ENCODE data around the gene KHDC3L. TPM values are rescaled to one million over a fixed set of nuclear protein-coding genes. Genes with fewer than 3 reads are reported as not detected.

Gene KHDC3L
- polyA plus RNA-seq, 1 donor (not counting 4 experiments of a cell fraction or from before 2014, with no cell fraction given) = not detected

- no peak overlapping the region for H3K4me3 ChIP-seq (ENCODE audit: control insufficient read depth in 2 of 3, extremely low read depth in 1 of 3, insufficient read depth in 2 of 3, low read depth in 1 of 3, low read length in 3 of 3)
- no peaks in the 10 kb centered on the region for H3K9me1 ChIP-seq (ENCODE audit: control insufficient read depth, extremely low read depth, insufficient read depth, low read length)
- no peak for DNase-seq (ENCODE audit: low read depth, low spot score)
- dilution Hi-C loops (cut with MboI; ENCODE audit: extremely low pct_ligation_motif_present, low sequenced_read_pairs) = no loop called here
- no peak for FAIRE-seq
- no peak overlapping the region for H2AFZ ChIP-seq (ENCODE audit: control insufficient read depth, low read length)
- H3K79me2 ChIP-seq (ENCODE audit: control insufficient read depth, insufficient read depth, low read length) = no peaks in the 10 kb centered on the region
- no peaks in the 10 kb centered on the region for H3K36me3 ChIP-seq (ENCODE audit: control insufficient read depth in 2 of 2, extremely low read depth in 1 of 2, insufficient read depth in 2 of 2, low read length in 2 of 2)
- TF ChIP-seq, protein P1, sequence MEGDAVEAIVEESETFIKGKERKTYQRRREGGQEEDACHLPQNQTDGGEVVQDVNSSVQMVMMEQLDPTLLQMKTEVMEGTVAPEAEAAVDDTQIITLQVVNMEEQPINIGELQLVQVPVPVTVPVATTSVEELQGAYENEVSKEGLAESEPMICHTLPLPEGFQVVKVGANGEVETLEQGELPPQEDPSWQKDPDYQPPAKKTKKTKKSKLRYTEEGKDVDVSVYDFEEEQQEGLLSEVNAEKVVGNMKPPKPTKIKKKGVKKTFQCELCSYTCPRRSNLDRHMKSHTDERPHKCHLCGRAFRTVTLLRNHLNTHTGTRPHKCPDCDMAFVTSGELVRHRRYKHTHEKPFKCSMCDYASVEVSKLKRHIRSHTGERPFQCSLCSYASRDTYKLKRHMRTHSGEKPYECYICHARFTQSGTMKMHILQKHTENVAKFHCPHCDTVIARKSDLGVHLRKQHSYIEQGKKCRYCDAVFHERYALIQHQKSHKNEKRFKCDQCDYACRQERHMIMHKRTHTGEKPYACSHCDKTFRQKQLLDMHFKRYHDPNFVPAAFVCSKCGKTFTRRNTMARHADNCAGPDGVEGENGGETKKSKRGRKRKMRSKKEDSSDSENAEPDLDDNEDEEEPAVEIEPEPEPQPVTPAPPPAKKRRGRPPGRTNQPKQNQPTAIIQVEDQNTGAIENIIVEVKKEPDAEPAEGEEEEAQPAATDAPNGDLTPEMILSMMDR (optimal IDR thresholded peaks at IDR 0.05 in 1 of 3, IDR thresholded peaks at IDR 0.05 in 1 of 3, conservative IDR thresholded peaks at IDR 0.05 in 1 of 3; ENCODE audit: extremely low read depth in 1 of 3, insufficient read depth in 2 of 3, low read length in 3 of 3) = no peak
- no peak for TF ChIP-seq EZH2 (IDR thresholded peaks at IDR 0.05; ENCODE audit: low read length)
- no peaks in the 10 kb centered on the region for H4K20me1 ChIP-seq (ENCODE audit: control insufficient read depth, extremely low read depth, insufficient read depth, low read length)
- H3K27me3 ChIP-seq (ENCODE audit: control insufficient read depth, extremely low read depth, insufficient read depth, low read length) = no peaks in the 10 kb centered on the region
- no peaks in the 10 kb centered on the region for H3K4me1 ChIP-seq (ENCODE audit: control insufficient read depth, extremely low read depth, insufficient read depth, low read length)
- H3K9me3 ChIP-seq (ENCODE audit: control insufficient read depth, low read depth, low read length) = no peaks in the 10 kb centered on the region
- no peak overlapping the region for H3K9ac ChIP-seq (ENCODE audit: control insufficient read depth, extremely low read depth, insufficient read depth, low read length)
- no peak overlapping the region for H3K27ac ChIP-seq (ENCODE audit: control insufficient read depth, insufficient read depth, low read length)
- H3K4me2 ChIP-seq (ENCODE audit: control insufficient read depth, extremely low read depth, insufficient read depth, low read depth, low read length) = no peak overlapping the region
Observed at GRCh38 chr6:73382462-73383113, 20.1 kb downstream of the KHDC3L start.

- Histone ChIP-seq H3K9me3 (ENCODE audit: control insufficient read depth, low read depth, low read length) (no peaks in the 10 kb centered on the region), H3K4me1 (ENCODE audit: control insufficient read depth, extremely low read depth, insufficient read depth, low read length) (peaks cover 4% of the 10 kb centered on the region), H3K9me1 (ENCODE audit: control insufficient read depth, extremely low read depth, insufficient read depth, low read length) (no peaks in the 10 kb centered on the region), H3K27me3 (ENCODE audit: control insufficient read depth, extremely low read depth, insufficient read depth, low read length) (no peaks in the 10 kb centered on the region), H3K4me2 (ENCODE audit: control insufficient read depth, extremely low read depth, insufficient read depth, low read depth, low read length) (peak overlapping the region; percentile 81), H3K79me2 (ENCODE audit: control insufficient read depth, insufficient read depth, low read length) (no peaks in the 10 kb centered on the region), H3K27ac (ENCODE audit: control insufficient read depth, insufficient read depth, low read length) (no peak overlapping the region), H2AFZ (ENCODE audit: control insufficient read depth, low read length) (peak overlapping the region; percentile 85), H4K20me1 (ENCODE audit: control insufficient read depth, extremely low read depth, insufficient read depth, low read length) (no peaks in the 10 kb centered on the region), H3K36me3 (ENCODE audit: control insufficient read depth in 2 of 2, extremely low read depth in 1 of 2, insufficient read depth in 2 of 2, low read length in 2 of 2) (no peaks in the 10 kb centered on the region), H3K9ac (ENCODE audit: control insufficient read depth, extremely low read depth, insufficient read depth, low read length) (peak overlapping the region; percentile 61), H3K4me3 (ENCODE audit: control insufficient read depth in 2 of 3, extremely low read depth in 1 of 3, insufficient read depth in 2 of 3, low read depth in 1 of 3, low read length in 3 of 3) (peak overlapping the region; percentile 45 to 65 (median 61))
- TF ChIP-seq, protein P1 (optimal IDR thresholded peaks at IDR 0.05 in 1 of 3, IDR thresholded peaks at IDR 0.05 in 1 of 3, conservative IDR thresholded peaks at IDR 0.05 in 1 of 3; ENCODE audit: extremely low read depth in 1 of 3, insufficient read depth in 2 of 3, low read length in 3 of 3) = no peak
- TF ChIP-seq EZH2 (IDR thresholded peaks at IDR 0.05; ENCODE audit: low read length) = no peak
- dilution Hi-C loops (cut with MboI; ENCODE audit: extremely low pct_ligation_motif_present, low sequenced_read_pairs) = no loop called here
- no peak for DNase-seq (ENCODE audit: low read depth, low spot score)
- peak; percentile 44 for FAIRE-seq
Observed at GRCh38 chr6:73388433-73388799, 26.0 kb downstream of the KHDC3L start.

Data from keratinocyte (primary cell).